Measurements from ENCODE around the gene PPIF. TPM values are rescaled to one million over a fixed set of nuclear protein-coding genes. Genes with fewer than 3 reads are reported as not detected.

PPIF gene
- total and polyA plus RNA-seq, 2 donors (not counting 3 experiments of a cell fraction or from before 2014, with no cell fraction given): 50.7 to 51.2 TPM

DNA sequence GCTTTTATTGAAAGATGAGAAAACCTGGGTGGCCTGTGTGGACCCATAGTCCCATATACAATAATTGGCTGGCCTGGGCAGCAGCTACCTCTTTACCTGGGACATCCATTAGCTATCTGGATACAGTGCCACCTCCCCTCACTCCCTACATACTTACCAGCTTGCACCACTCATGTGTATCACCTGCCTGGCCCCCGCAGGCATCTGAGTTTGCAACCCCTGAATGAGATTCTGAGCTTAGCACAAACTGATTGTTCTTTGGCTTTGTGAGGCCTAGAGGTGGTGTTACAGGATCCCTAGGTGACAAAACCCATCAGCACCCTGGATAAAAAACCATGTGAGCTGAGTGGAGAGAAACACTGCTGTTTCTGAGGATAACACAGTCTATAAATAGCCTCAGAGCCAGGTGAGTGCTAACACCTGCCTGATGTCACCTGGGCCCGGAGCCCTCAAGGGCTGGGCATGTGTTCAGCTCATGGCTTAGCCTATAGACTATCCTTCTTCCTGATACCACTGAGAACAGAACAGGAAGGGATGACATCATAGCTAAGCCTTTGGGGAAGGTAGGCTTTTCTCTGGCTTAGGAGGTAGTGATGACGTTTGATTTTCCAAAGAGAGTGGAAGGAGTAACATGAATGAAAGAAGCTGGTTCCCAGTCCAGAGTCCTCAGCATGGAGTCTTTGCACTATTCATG lies 2.6 kb upstream of the PPIF start:
- Histone ChIP-seq H3K4me3 (replicated peaks in 1 of 3; ENCODE audit: insufficient read depth in 1 of 3, low read depth in 1 of 3, low read length in 3 of 3) (no peak overlapping the region), H2AFZ (ENCODE audit: low read depth, low read length) (no peak overlapping the region), H3K4me2 (ENCODE audit: insufficient read depth, low read length) (no peak overlapping the region), H3K27me3 (ENCODE audit: control insufficient read depth in 2 of 2, insufficient read depth in 2 of 2, low read length in 2 of 2) (no peaks in the 10 kb centered on the region), H3K27ac (ENCODE audit: insufficient read depth, low read depth, low read length) (no peak overlapping the region), H3K9me1 (replicated peaks; ENCODE audit: control insufficient read depth, extremely low read depth, insufficient read depth, low read length) (no peaks in the 10 kb centered on the region), H4K20me1 (replicated peaks; ENCODE audit: control insufficient read depth, extremely low read depth, insufficient read depth, low read length) (no peaks in the 10 kb centered on the region), H3K4me1 (ENCODE audit: control insufficient read depth, extremely low read depth, insufficient read depth, low read length) (peaks cover 11% of the 10 kb centered on the region), H3K9ac (replicated peaks; ENCODE audit: extremely low read depth, insufficient read depth, low read length) (no peak overlapping the region), H3K79me2 (ENCODE audit: control insufficient read depth, insufficient read depth, low read length) (peaks cover 20% of the 10 kb centered on the region), H3K36me3 (ENCODE audit: control insufficient read depth in 2 of 2, extremely low read depth in 1 of 2, insufficient read depth in 2 of 2, low read length in 2 of 2) (peaks cover under 1 to 3% of the 10 kb centered on the region in 2 experiments), H3K9me3 (replicated peaks; ENCODE audit: control insufficient read depth, insufficient read depth, low read length) (no peaks in the 10 kb centered on the region)
- ChIA-PET CTCF (interaction anchor here (0.9 to 2.4 kb wide), 12 partner anchors 10 to 143 kb away, joined by 3 to 10 read pairs (median 4); no protein-coding TSS in a partner anchor), POLR2A (no interaction called here)
- DNase-seq (ENCODE audit: low read depth, low spot score) (no peak), FAIRE-seq (no peak)
- intact Hi-C loops (cut with micrococcal nuclease): loop anchor here (5.0 to 10.0 kb wide), 4 partner anchors 52 to 590 kb away; no protein-coding TSS in a partner anchor
- TF ChIP-seq CTCF (IDR thresholded peaks at IDR 0.05; ENCODE audit: extremely low read depth in 1 of 2, insufficient read depth in 1 of 2, low read depth in 1 of 2, low read length in 2 of 2) (no peak), JUN (IDR thresholded peaks at IDR 0.05; ENCODE audit: borderline replicate concordance, insufficient read depth, insufficient read length, low read depth) (peak; percentile 15), POLR2AphosphoS5 (IDR thresholded peaks at IDR 0.05; ENCODE audit: insufficient read depth, low read depth, low read length) (no peak), MYC (IDR thresholded peaks at IDR 0.05; ENCODE audit: low read depth, low read length) (no peak)
- TF ChIP-seq, protein P1, sequence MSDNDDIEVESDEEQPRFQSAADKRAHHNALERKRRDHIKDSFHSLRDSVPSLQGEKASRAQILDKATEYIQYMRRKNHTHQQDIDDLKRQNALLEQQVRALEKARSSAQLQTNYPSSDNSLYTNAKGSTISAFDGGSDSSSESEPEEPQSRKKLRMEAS (IDR thresholded peaks at IDR 0.05; ENCODE audit: insufficient read depth, insufficient read length): no peak
- dilution Hi-C loops (cut with MboI; ENCODE audit: extremely low pct_ligation_motif_present, low sequenced_read_pairs): no loop called here
- BruUV-seq (replicated peaks): no TSS peak
